ENCODE results near the gene FOXK1.

DNA sequence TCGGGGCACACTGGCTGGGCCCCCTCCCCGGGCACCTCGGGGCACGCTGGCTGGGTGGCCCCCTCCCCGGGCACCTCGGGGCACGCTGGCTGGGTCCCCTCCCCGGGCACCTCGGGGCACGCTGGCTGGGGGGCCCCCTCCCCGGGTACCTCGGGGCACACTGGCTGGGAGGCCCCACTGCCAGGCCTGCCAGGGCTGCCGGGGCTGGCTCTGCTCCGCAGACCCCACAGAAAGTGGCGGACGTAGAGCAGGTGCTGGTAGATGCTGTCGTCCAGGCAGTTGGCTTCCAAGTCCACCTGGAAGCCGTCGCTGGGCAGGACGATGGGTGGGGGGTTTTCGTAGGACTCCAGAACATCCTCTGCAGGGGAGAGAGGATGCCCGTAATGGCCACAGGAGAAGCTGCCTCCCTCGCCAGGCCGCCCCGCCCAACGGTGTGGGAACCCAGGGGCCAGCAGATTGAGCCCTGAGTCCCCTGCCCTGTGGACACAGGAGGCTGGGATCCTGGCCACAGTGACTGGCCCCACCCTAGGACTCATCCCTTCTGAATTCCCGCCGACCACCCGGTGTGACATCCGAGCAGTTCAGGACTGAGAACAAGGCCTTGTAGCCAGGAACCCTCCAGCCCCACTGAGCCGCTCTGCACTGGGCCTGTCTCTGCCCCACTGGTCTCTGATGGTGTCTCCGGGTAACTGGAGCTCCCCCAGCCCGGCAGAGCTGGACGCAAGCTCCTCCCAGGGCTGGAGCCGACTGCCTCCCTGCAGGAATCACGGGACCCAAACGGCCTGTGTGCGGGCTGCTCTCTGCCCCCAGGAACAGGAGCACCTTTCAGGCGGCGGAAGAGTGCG, 121.5 kb downstream of the FOXK1 start:
- TF ChIP-seq, protein P1, sequence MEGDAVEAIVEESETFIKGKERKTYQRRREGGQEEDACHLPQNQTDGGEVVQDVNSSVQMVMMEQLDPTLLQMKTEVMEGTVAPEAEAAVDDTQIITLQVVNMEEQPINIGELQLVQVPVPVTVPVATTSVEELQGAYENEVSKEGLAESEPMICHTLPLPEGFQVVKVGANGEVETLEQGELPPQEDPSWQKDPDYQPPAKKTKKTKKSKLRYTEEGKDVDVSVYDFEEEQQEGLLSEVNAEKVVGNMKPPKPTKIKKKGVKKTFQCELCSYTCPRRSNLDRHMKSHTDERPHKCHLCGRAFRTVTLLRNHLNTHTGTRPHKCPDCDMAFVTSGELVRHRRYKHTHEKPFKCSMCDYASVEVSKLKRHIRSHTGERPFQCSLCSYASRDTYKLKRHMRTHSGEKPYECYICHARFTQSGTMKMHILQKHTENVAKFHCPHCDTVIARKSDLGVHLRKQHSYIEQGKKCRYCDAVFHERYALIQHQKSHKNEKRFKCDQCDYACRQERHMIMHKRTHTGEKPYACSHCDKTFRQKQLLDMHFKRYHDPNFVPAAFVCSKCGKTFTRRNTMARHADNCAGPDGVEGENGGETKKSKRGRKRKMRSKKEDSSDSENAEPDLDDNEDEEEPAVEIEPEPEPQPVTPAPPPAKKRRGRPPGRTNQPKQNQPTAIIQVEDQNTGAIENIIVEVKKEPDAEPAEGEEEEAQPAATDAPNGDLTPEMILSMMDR (IDR thresholded peaks at IDR 0.05): no peak
- TF ChIP-seq ZFX (IDR thresholded peaks at IDR 0.05; ENCODE audit: borderline replicate concordance): no peak

Measured in 22Rv1 (cell line).